ENCODE measurements around the gene DPEP2NB.

DNA sequence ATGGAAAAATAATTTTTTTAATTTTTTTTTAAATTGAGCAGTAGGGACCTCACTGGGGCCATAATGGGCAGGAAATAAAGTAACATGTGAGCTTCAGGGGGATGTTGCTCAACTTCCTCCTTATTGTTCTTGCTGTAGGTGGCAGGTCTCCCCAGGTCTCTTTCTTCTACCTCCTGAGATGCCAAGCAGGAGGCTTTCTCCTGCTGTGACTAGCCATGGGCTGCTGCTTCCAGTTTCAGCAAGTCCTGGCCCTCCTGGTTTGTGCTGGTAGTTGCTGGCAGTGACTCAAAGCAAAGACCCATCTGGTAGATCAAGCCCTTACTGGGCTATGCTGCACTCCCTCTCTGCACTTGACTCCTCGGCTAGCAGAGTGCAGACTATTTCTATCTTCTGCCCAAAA is 2.3 kb downstream of the DPEP2NB start:
- TF ChIP-seq, protein P1, sequence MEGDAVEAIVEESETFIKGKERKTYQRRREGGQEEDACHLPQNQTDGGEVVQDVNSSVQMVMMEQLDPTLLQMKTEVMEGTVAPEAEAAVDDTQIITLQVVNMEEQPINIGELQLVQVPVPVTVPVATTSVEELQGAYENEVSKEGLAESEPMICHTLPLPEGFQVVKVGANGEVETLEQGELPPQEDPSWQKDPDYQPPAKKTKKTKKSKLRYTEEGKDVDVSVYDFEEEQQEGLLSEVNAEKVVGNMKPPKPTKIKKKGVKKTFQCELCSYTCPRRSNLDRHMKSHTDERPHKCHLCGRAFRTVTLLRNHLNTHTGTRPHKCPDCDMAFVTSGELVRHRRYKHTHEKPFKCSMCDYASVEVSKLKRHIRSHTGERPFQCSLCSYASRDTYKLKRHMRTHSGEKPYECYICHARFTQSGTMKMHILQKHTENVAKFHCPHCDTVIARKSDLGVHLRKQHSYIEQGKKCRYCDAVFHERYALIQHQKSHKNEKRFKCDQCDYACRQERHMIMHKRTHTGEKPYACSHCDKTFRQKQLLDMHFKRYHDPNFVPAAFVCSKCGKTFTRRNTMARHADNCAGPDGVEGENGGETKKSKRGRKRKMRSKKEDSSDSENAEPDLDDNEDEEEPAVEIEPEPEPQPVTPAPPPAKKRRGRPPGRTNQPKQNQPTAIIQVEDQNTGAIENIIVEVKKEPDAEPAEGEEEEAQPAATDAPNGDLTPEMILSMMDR (IDR thresholded peaks at IDR 0.05) = no peak
- TF ChIP-seq POLR2AphosphoS5 (IDR thresholded peaks at IDR 0.05; ENCODE audit: insufficient read depth in 1 of 2, low read depth in 1 of 2) = peak in 1 of 2 donors; percentile 53
